Measurements from ENCODE around the gene COL17A1. TPM values are rescaled to one million over a fixed set of nuclear protein-coding genes. Genes with fewer than 3 reads are reported as not detected.

COL17A1 gene
- total and polyA plus RNA-seq, 2 of the 13 experiments (the other 11 are each of a cell fraction or from before 2014, with no cell fraction given): 0.03 TPM; not detected in 1

GRCh38 chr10:104002911-104003310, 82.8 kb downstream of the COL17A1 start:
- FAIRE-seq (no peak), DNase-seq (ENCODE audit: low spot score) (no peak), ATAC-seq (no peak)
- in situ Hi-C loops (cut with HindIII; ENCODE audit: extremely low pct_ligation_motif_present, low pct_unique_long_range_greater_than_20kb) (no loop called here), intact Hi-C loops (cut with micrococcal nuclease; ENCODE audit: unreplicated experiment) (no loop called here)
- Histone ChIP-seq H3K4me3 (replicated peaks in 1 of 3; ENCODE audit: insufficient read depth in 1 of 3, low read depth in 2 of 3, low read length in 3 of 3) (no peak overlapping the region), H3K9me3 (ENCODE audit: low read length) (no peaks in the 10 kb centered on the region), H3K9ac (ENCODE audit: insufficient read depth, low read depth, low read length) (no peak overlapping the region), H4K20me1 (ENCODE audit: insufficient read depth, low read length) (no peaks in the 10 kb centered on the region), H3K36me3 (replicated peaks in 1 of 2; ENCODE audit: control insufficient read depth in 1 of 2, insufficient read depth in 2 of 2, low read length in 2 of 2) (peaks cover 3 to 58% of the 10 kb centered on the region in 2 experiments), H3K27ac (ENCODE audit: extremely low read length, insufficient read depth, low read length) (no peak overlapping the region), H2AFZ (ENCODE audit: low read length) (no peak overlapping the region), H3K27me3 (ENCODE audit: control insufficient read depth in 1 of 2, insufficient read depth in 2 of 2, low read length in 2 of 2) (no peaks in the 10 kb centered on the region), H3K4me1 (ENCODE audit: insufficient read depth, low read length) (no peaks in the 10 kb centered on the region), H3K4me2 (ENCODE audit: low read depth, low read length) (no peak overlapping the region), H3K79me2 (ENCODE audit: insufficient read depth, low read length) (no peaks in the 10 kb centered on the region)
- 94% methylated on average over 1 of the region's 1 CpG for WGBS (ENCODE audit: low lambda C conversion rate)
- CTCF ChIA-PET (ENCODE audit: low intra/inter-chr PET ratio, low total read pairs): no interaction called here
- POLR2A ChIA-PET: no interaction called here
- no TSS peak for BruUV-seq (replicated peaks)
- no peak for TF ChIP-seq CHD2 (IDR thresholded peaks at IDR 0.05; ENCODE audit: low read depth, low read length)
- TF ChIP-seq ZNF776 (CRISPR knock-in tag; IDR thresholded peaks at IDR 0.05): no peak
- no peak for TF ChIP-seq ZNF547 (CRISPR knock-in tag; IDR thresholded peaks at IDR 0.05)
- no peak for TF ChIP-seq GMEB1 (CRISPR knock-in tag; IDR thresholded peaks at IDR 0.05; ENCODE audit: borderline replicate concordance)
- no peak for TF ChIP-seq ZNF34 (CRISPR knock-in tag; IDR thresholded peaks at IDR 0.05; ENCODE audit: borderline replicate concordance)
- TF ChIP-seq RFXANK (CRISPR knock-in tag; IDR thresholded peaks at IDR 0.05): no peak
- TF ChIP-seq ZNF274 (CRISPR knock-in tag; IDR thresholded peaks at IDR 0.05): no peak
- TF ChIP-seq SRSF9 (IDR thresholded peaks at IDR 0.05; ENCODE audit: borderline replicate concordance, insufficient read depth, low read depth, low read length, poor library complexity, severe bottlenecking): no peak
- no peak for TF ChIP-seq ZFP62 (CRISPR knock-in tag; IDR thresholded peaks at IDR 0.05)
- TF ChIP-seq ZNF609 (CRISPR knock-in tag; IDR thresholded peaks at IDR 0.05; ENCODE audit: borderline replicate concordance): no peak
- TF ChIP-seq SOX13 (IDR thresholded peaks at IDR 0.05): no peak
- no peak for TF ChIP-seq SOX13 (CRISPR knock-in tag; conservative IDR thresholded peaks at IDR 0.05 in 1 of 2, IDR thresholded peaks at IDR 0.05 in 1 of 2)
- TF ChIP-seq ZNF569 (CRISPR knock-in tag; IDR thresholded peaks at IDR 0.05; ENCODE audit: borderline replicate concordance): no peak
- no peak for TF ChIP-seq ARID2 (CRISPR knock-in tag; IDR thresholded peaks at IDR 0.05; ENCODE audit: borderline replicate concordance)
- TF ChIP-seq ZFP36 (IDR thresholded peaks at IDR 0.05; ENCODE audit: borderline replicate concordance, low read depth, low read length, partially characterized antibody): no peak
- no peak for TF ChIP-seq BRCA1 (CRISPR knock-in tag; IDR thresholded peaks at IDR 0.05)
